IMR-90 (cell line): ENCODE data around the gene CDHR1. TPM values are rescaled to one million over a fixed set of nuclear protein-coding genes. Genes with fewer than 3 reads are reported as not detected.

ENCODE experiments used
- ATAC-seq: fragments of 200-7000 bp; cut with Tn5 transposase; 2 replicates; pipeline ENCODE4 v1.9.1; 2020; ENCODE audit warnings: low read depth, mild to moderate bottlenecking, moderate library complexity
- BruUV-seq: library from RNA; stranded (reverse); fragments of 400-500 nt; replicated peaks from 2 replicates; lab custom pipeline; 2021; lab: Mats Ljungman, UMichigan
- CTCF ChIA-PET: fragments of 300-600 bp; formaldehyde crosslinking; extraction: SDS; loops from one replicate; lab custom pipeline; 2021; ENCODE audit warnings: antibody characterized with exemption; lab: Yijun Ruan, JAX
- POLR2A ChIA-PET: fragments of 300-600 bp; sonication (Branson Sonifier 250); formaldehyde crosslinking; loops from one replicate; lab custom pipeline; 2022; ENCODE audit warnings: antibody characterized with exemption; ENCODE audit not compliant: unreplicated experiment; lab: Charles Lee
- DNase-seq: peaks from one replicate; pipeline ENCODE4 v3.0.0; 2013
- H2AFZ ChIP-seq: replicated peaks from 2 replicates; pipeline ENCODE3; 2013; ENCODE audit warnings: low read length, mild to moderate bottlenecking; ENCODE audit not compliant: poor library complexity
- H2AK5ac ChIP-seq: 2 replicates; pipeline ENCODE4 v1.6.1; 2013; ENCODE audit warnings: low read depth, low read length, inconsistent platforms
- H2AK9ac ChIP-seq: replicated peaks from 2 replicates; pipeline ENCODE3; 2013; ENCODE audit warnings: mild to moderate bottlenecking, low read depth, low read length, moderate library complexity; ENCODE audit not compliant: poor library complexity
- H2BK120ac ChIP-seq: 2 replicates; pipeline ENCODE4 v1.6.1; 2013; ENCODE audit warnings: low read depth, low read length, inconsistent platforms
- H2BK15ac ChIP-seq: 3 replicates; pipeline ENCODE4 v1.6.1; 2013; ENCODE audit warnings: low read depth, low read length, inconsistent platforms
- H2BK20ac ChIP-seq: 2 replicates; pipeline ENCODE4 v1.6.1; 2013; ENCODE audit warnings: low read depth, mild to moderate bottlenecking, inconsistent platforms, low read length, moderate library complexity
- H2BK5ac ChIP-seq: 2 replicates; pipeline ENCODE4 v1.6.1; 2013; ENCODE audit warnings: mild to moderate bottlenecking, low read depth, low read length, inconsistent platforms; ENCODE audit not compliant: poor library complexity, severe bottlenecking
- H3K14ac ChIP-seq: replicated peaks from 2 replicates; pipeline ENCODE4 v1.6.1; 2013; ENCODE audit warnings: low read depth, low read length, inconsistent platforms
- H3K18ac ChIP-seq: 2 replicates; pipeline ENCODE4 v1.6.1; 2013; ENCODE audit warnings: low read depth, low read length, control low read depth
- H3K23ac ChIP-seq: 2 replicates; pipeline ENCODE4 v1.6.1; 2013; ENCODE audit warnings: low read depth, low read length, inconsistent platforms
- H3K27ac ChIP-seq: 2 replicates; pipeline ENCODE4 v1.5.1; 2013; ENCODE audit warnings: mild to moderate bottlenecking, control low read depth, low read length; ENCODE audit not compliant: insufficient read depth
- H3K27me3 ChIP-seq: 2 replicates; pipeline ENCODE4 v1.6.1; 2013; ENCODE audit warnings: low read length; ENCODE audit not compliant: control insufficient read depth, insufficient read depth
- H3K36me3 ChIP-seq: 2 replicates; pipeline ENCODE4 v1.6.1; 2013; ENCODE audit warnings: low read length, mixed read lengths; ENCODE audit not compliant: control insufficient read depth, insufficient read depth
- H3K4ac ChIP-seq: 2 replicates; pipeline ENCODE4 v1.6.1; 2013; ENCODE audit warnings: low read depth, low read length, inconsistent platforms
- H3K4me1 ChIP-seq: 2 replicates; pipeline ENCODE4 v1.6.1; 2013; ENCODE audit warnings: low read length, mixed read lengths; ENCODE audit not compliant: control insufficient read depth, insufficient read depth
- H3K4me2 ChIP-seq: 2 replicates; pipeline ENCODE4 v1.6.1; 2013; ENCODE audit warnings: low read depth, mild to moderate bottlenecking, control low read depth, low read length, moderate library complexity
- H3K4me3 ChIP-seq: 2 replicates; pipeline ENCODE4 v1.5.1; 2013; ENCODE audit warnings: low read depth, mild to moderate bottlenecking, control low read depth, low read length, moderate library complexity; ENCODE audit not compliant: insufficient read depth
- H3K56ac ChIP-seq: 2 replicates; pipeline ENCODE4 v1.6.1; 2013; ENCODE audit warnings: low read length, inconsistent platforms; ENCODE audit not compliant: insufficient read depth; ENCODE audit errors: extremely low read depth
- H3K79me1 ChIP-seq, 2 experiments: 2 replicates each; pipeline ENCODE4 v1.6.1; 2013; ENCODE audit warnings: low read length in 2 of 2, inconsistent platforms in 1 of 2, low read depth in 1 of 2
- H3K9ac ChIP-seq: 2 replicates; pipeline ENCODE4 v1.6.1; 2013; ENCODE audit warnings: low read depth, low read length, control low read depth
- H3K9me1 ChIP-seq: 2 replicates; pipeline ENCODE4 v1.6.1; 2013; ENCODE audit warnings: low read length, inconsistent platforms; ENCODE audit not compliant: insufficient read depth
- H3K9me3 ChIP-seq: 2 replicates; pipeline ENCODE4 v1.6.1; 2013; ENCODE audit warnings: low read length; ENCODE audit not compliant: control insufficient read depth, insufficient read depth
- H4K20me1 ChIP-seq: 2 replicates; pipeline ENCODE4 v1.6.1; 2013; ENCODE audit warnings: low read length, inconsistent platforms; ENCODE audit not compliant: insufficient read depth
- H4K5ac ChIP-seq: 2 replicates; pipeline ENCODE4 v1.6.1; 2013; ENCODE audit warnings: mild to moderate bottlenecking, low read depth, low read length, control low read depth
- H4K8ac ChIP-seq, 2 experiments: 2 replicates each; pipeline ENCODE4 v1.6.1; 2013; ENCODE audit warnings: low read depth in 2 of 2, low read length in 2 of 2, control low read depth in 1 of 2, inconsistent platforms in 1 of 2
- H4K91ac ChIP-seq: 2 replicates; pipeline ENCODE4 v1.6.1; 2013; ENCODE audit warnings: low read depth, low read length, inconsistent platforms; ENCODE audit not compliant: insufficient read depth
- BHLHE40 ChIP-seq: fragments of 150-350 bp; IDR thresholded peaks from 2 replicates; pipeline ENCODE4 v1.6.1; 2016; ENCODE audit warnings: mild to moderate bottlenecking, low read depth, low read length
- CEBPB ChIP-seq: IDR thresholded peaks from 2 replicates; pipeline ENCODE4 v1.6.1; 2012; ENCODE audit warnings: low read depth, low read length, improper control_type of control experiment
- CHD1 ChIP-seq: IDR thresholded peaks from 2 replicates; pipeline ENCODE4 v1.6.1; 2012; ENCODE audit warnings: low read depth, low read length, improper control_type of control experiment
- FOS ChIP-seq: fragments of 150-350 bp; IDR thresholded peaks from 2 replicates; pipeline ENCODE4 v1.6.1; 2016; ENCODE audit warnings: low read depth, low read length
- MAFK ChIP-seq: IDR thresholded peaks from 2 replicates; pipeline ENCODE4 v1.6.1; 2012; ENCODE audit warnings: low read depth, low read length, improper control_type of control experiment
- MAZ ChIP-seq: IDR thresholded peaks from 2 replicates; pipeline ENCODE4 v1.6.1; 2012; ENCODE audit warnings: low read depth, mild to moderate bottlenecking, low read length, improper control_type of control experiment, moderate library complexity, borderline replicate concordance
- MXI1 ChIP-seq: IDR thresholded peaks from 2 replicates; pipeline ENCODE4 v1.6.1; 2012; ENCODE audit warnings: low read depth, mild to moderate bottlenecking, low read length, moderate library complexity, borderline replicate concordance
- NFE2L2 ChIP-seq: fragments of 150-350 bp; IDR thresholded peaks from 2 replicates; pipeline ENCODE4 v1.6.1; 2016; ENCODE audit warnings: low read depth, mild to moderate bottlenecking, low read length
- POLR2A ChIP-seq: IDR thresholded peaks from 2 replicates; pipeline ENCODE4 v1.6.1; 2012; ENCODE audit warnings: mild to moderate bottlenecking, low read depth, low read length
- RAD21 ChIP-seq: IDR thresholded peaks from 2 replicates; pipeline ENCODE4 v1.6.1; 2012; ENCODE audit warnings: low read length, improper control_type of control experiment
- RCOR1 ChIP-seq: IDR thresholded peaks from 2 replicates; pipeline ENCODE4 v1.6.1; 2012; ENCODE audit warnings: mild to moderate bottlenecking, low read length, improper control_type of control experiment; ENCODE audit not compliant: insufficient replicate concordance
- RFX5 ChIP-seq: IDR thresholded peaks from 2 replicates; pipeline ENCODE4 v1.8.0; 2012; ENCODE audit warnings: low read depth, mild to moderate bottlenecking, low read length, moderate library complexity
- SMC3 ChIP-seq: fragments of 150-350 bp; IDR thresholded peaks from 2 replicates; pipeline ENCODE4 v1.6.1; 2016; ENCODE audit warnings: low read depth, mild to moderate bottlenecking, antibody characterized with exemption, low read length, moderate library complexity
- WGBS, 2 experiments: methylation state at CpG; one replicate each; pipeline versions ENCODE4 v1.1.5 to v1.1.7; 2013; ENCODE audit warnings: missing lambda C conversion rate in 2 of 2; ENCODE audit not compliant: insufficient read length in 1 of 2; ENCODE audit errors: extremely low coverage in 2 of 2; 5-methylcytosine and 5-hydroxymethylcytosine counted together
- dilution Hi-C: fragments of 300-500 bp; cut with HindIII; formaldehyde crosslinking; loops from one replicate; pipeline ENCODE4 v1.14.3; 2018; ENCODE audit warnings: low sequenced_read_pairs; ENCODE audit not compliant: unreplicated experiment
- in situ Hi-C: fragments of 300-500 bp; cut with MboI; formaldehyde crosslinking; loops from 3 replicates; pipeline ENCODE4 v1.14.3; 2019; ENCODE audit warnings: low sequenced_read_pairs, inconsistent platforms, mixed read lengths
- intact Hi-C: fragments of 100-400 bp; cut with micrococcal nuclease; formaldehyde crosslinking; loops from 2 replicates; pipeline ENCODE4 v1.10.0; 2022
- polyA plus RNA-seq, 3 experiments: library from polyadenylated mRNA; depleted of rRNA; stranded (reverse); fragments of >200 nt; gene quantifications; 2 replicates each; pipeline ENCODE4 v1.2.3, GENCODE V29; 2012; ENCODE audit warnings: low replicate concordance in 1 of 3
- total RNA-seq: library from RNA; depleted of rRNA; stranded (reverse); fragments of >200 nt; gene quantifications from 2 replicates; pipeline ENCODE4 v1.2.3, GENCODE V29; 2012
- TF ChIP-seq, protein P1 (sequence below): fragments of 150-350 bp; IDR thresholded peaks from 2 replicates; pipeline ENCODE4 v1.6.1; 2016; ENCODE audit warnings: low read depth, mild to moderate bottlenecking, low read length, moderate library complexity, borderline replicate concordance
- TF ChIP-seq, protein P2 (sequence below): fragments of 150-350 bp; IDR thresholded peaks from 2 replicates; pipeline ENCODE4 v1.6.1; 2017; ENCODE audit warnings: mild to moderate bottlenecking, antibody characterized with exemption, low read length, low read depth
- TF ChIP-seq, protein P3 (sequence below): conservative IDR thresholded peaks from 2 replicates; pipeline ENCODE4 v1.5.1; 2012; ENCODE audit warnings: mild to moderate bottlenecking, low read depth, low read length, improper control_type of control experiment

CDHR1 gene
- total and polyA plus RNA-seq, 2 of the 4 experiments (the other 2 are of a cell fraction), result not detected

DNA sequence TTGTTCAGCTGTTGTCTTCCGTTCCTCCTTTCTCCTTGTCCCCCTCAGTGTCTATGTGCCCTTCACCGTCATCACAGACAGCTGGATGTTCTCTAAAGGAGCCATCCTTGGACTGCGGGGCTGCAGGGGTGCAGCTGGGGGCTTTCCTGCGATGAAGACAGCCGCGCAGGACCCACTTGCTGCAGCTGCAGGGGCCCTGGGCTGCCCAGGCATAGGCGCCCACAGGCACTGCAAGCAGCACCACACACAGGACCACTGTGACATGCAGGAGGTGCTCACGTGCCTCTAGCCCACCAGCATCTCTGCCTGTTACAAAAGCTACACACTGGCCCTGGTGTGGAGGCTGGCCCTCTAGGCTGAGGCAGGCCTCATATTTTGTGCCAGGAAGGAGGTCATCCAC is 27.6 kb downstream of the CDHR1 start:
- H3K27ac ChIP-seq, result no peak overlapping the region
- ATAC-seq (no peak), DNase-seq (no peak)
- no peak overlapping the region for H2AK5ac ChIP-seq
- no peak overlapping the region for H2BK120ac ChIP-seq
- H3K27me3 ChIP-seq, result peaks cover 2% of the 10 kb centered on the region
- no peaks in the 10 kb centered on the region for H4K20me1 ChIP-seq
- no peak overlapping the region for H2BK20ac ChIP-seq
- H3K56ac ChIP-seq, result no peak overlapping the region
- no peak overlapping the region for H3K4me3 ChIP-seq
- BruUV-seq, result no TSS peak
- H3K36me3 ChIP-seq, result no peaks in the 10 kb centered on the region
- no peaks in the 10 kb centered on the region for H3K9me3 ChIP-seq
- no peak overlapping the region for H4K5ac ChIP-seq
- WGBS, 2 experiments, result 67% methylated on average over 4 of the region's 8 CpGs; no CpG with 5 or more reads in 1 of the 2 experiments
- H3K14ac ChIP-seq, result no peak overlapping the region
- H3K4me2 ChIP-seq, result no peak overlapping the region
- H2AK9ac ChIP-seq, result no peak overlapping the region
- no peak overlapping the region for H2BK15ac ChIP-seq
- no peaks in the 10 kb centered on the region for H3K9me1 ChIP-seq
- no peak overlapping the region for H2BK5ac ChIP-seq
- no peaks in the 10 kb centered on the region for H3K79me1 ChIP-seq
- H2AFZ ChIP-seq, result no peak overlapping the region
- H3K9ac ChIP-seq, result no peak overlapping the region
- TF ChIP-seq BHLHE40 (no peak), MAZ (no peak), RFX5 (no peak), FOS (no peak), NFE2L2 (no peak), POLR2A (no peak), RCOR1 (no peak), RAD21 (no peak), CEBPB (no peak), CHD1 (no peak), SMC3 (no peak), MAFK (no peak), MXI1 (no peak)
- TF ChIP-seq, protein P1, sequence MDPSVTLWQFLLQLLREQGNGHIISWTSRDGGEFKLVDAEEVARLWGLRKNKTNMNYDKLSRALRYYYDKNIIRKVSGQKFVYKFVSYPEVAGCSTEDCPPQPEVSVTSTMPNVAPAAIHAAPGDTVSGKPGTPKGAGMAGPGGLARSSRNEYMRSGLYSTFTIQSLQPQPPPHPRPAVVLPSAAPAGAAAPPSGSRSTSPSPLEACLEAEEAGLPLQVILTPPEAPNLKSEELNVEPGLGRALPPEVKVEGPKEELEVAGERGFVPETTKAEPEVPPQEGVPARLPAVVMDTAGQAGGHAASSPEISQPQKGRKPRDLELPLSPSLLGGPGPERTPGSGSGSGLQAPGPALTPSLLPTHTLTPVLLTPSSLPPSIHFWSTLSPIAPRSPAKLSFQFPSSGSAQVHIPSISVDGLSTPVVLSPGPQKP, result no peak
- TF ChIP-seq, protein P2, sequence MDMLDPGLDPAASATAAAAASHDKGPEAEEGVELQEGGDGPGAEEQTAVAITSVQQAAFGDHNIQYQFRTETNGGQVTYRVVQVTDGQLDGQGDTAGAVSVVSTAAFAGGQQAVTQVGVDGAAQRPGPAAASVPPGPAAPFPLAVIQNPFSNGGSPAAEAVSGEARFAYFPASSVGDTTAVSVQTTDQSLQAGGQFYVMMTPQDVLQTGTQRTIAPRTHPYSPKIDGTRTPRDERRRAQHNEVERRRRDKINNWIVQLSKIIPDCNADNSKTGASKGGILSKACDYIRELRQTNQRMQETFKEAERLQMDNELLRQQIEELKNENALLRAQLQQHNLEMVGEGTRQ, result no peak
- TF ChIP-seq, protein P3, sequence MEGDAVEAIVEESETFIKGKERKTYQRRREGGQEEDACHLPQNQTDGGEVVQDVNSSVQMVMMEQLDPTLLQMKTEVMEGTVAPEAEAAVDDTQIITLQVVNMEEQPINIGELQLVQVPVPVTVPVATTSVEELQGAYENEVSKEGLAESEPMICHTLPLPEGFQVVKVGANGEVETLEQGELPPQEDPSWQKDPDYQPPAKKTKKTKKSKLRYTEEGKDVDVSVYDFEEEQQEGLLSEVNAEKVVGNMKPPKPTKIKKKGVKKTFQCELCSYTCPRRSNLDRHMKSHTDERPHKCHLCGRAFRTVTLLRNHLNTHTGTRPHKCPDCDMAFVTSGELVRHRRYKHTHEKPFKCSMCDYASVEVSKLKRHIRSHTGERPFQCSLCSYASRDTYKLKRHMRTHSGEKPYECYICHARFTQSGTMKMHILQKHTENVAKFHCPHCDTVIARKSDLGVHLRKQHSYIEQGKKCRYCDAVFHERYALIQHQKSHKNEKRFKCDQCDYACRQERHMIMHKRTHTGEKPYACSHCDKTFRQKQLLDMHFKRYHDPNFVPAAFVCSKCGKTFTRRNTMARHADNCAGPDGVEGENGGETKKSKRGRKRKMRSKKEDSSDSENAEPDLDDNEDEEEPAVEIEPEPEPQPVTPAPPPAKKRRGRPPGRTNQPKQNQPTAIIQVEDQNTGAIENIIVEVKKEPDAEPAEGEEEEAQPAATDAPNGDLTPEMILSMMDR, result no peak
- POLR2A ChIA-PET, result no interaction called here
- intact Hi-C loops (no loop called here), in situ Hi-C loops (no loop called here), dilution Hi-C loops (no loop called here)
- H3K18ac ChIP-seq, result no peak overlapping the region
- CTCF ChIA-PET, result no interaction called here
- H4K8ac ChIP-seq, result no peak overlapping the region
- H3K4me1 ChIP-seq, result no peaks in the 10 kb centered on the region
- H3K23ac ChIP-seq, result no peak overlapping the region
- H4K91ac ChIP-seq, result no peak overlapping the region
- no peak overlapping the region for H3K4ac ChIP-seq
